KMS-11 (cell line): ENCODE measurements around the gene LDAH.

ENCODE experiments used
- H2AFZ ChIP-seq: fragments of 200-600 bp; sonication (generic); 2 replicates; pipeline ENCODE4 v1.6.1; 2016; ENCODE audit warnings: antibody characterized with exemption, mixed run types, low read depth
- H3K27ac ChIP-seq: fragments of 200-600 bp; sonication (generic); 2 replicates; pipeline ENCODE4 v1.6.1; 2016; ENCODE audit warnings: mild to moderate bottlenecking, mixed run types
- H3K27me3 ChIP-seq: fragments of 200-600 bp; sonication (generic); 2 replicates; pipeline ENCODE4 v1.6.1; 2017; ENCODE audit warnings: mild to moderate bottlenecking, low read depth, mixed run types, moderate library complexity; ENCODE audit not compliant: insufficient read depth
- H3K36me3 ChIP-seq: fragments of 200-600 bp; sonication (generic); 2 replicates; pipeline ENCODE4 v1.6.1; 2017; ENCODE audit warnings: mild to moderate bottlenecking, mixed run types; ENCODE audit not compliant: insufficient read depth
- H3K4me1 ChIP-seq: fragments of 200-600 bp; sonication (generic); 2 replicates; pipeline ENCODE4 v1.6.1; 2016; ENCODE audit warnings: mild to moderate bottlenecking, low read depth, mixed run types; ENCODE audit not compliant: poor library complexity, severe bottlenecking
- H3K4me2 ChIP-seq: fragments of 200-600 bp; sonication (generic); 2 replicates; pipeline ENCODE4 v1.7.0; 2016; ENCODE audit warnings: mild to moderate bottlenecking, mixed run types
- H3K4me3 ChIP-seq: fragments of 200-600 bp; sonication (generic); IDR thresholded peaks from 2 replicates; pipeline ENCODE4 v1.6.1; 2017; ENCODE audit warnings: low read depth, low read length, mixed read lengths; ENCODE audit not compliant: insufficient read depth
- H3K79me2 ChIP-seq: fragments of 200-600 bp; sonication (generic); 2 replicates; pipeline ENCODE4 v1.6.1; 2016; ENCODE audit warnings: low read depth, mixed run types; ENCODE audit not compliant: insufficient read depth
- H3K9ac ChIP-seq: fragments of 200-600 bp; sonication (generic); 2 replicates; pipeline ENCODE4 v1.6.1; 2016; ENCODE audit warnings: mild to moderate bottlenecking, mixed run types
- H4K20me1 ChIP-seq: fragments of 200-600 bp; sonication (generic); 2 replicates; pipeline ENCODE4 v1.6.1; 2016; ENCODE audit warnings: mild to moderate bottlenecking, mixed run types; ENCODE audit not compliant: insufficient read depth
- TF ChIP-seq, protein P1 (sequence below): fragments of 200-600 bp; sonication (generic); conservative IDR thresholded peaks from 2 replicates; pipeline ENCODE4 v1.6.1; 2017; ENCODE audit warnings: low read depth, mild to moderate bottlenecking, antibody characterized with exemption, low read length, moderate library complexity, mixed read lengths

The LDAH gene

DNA sequence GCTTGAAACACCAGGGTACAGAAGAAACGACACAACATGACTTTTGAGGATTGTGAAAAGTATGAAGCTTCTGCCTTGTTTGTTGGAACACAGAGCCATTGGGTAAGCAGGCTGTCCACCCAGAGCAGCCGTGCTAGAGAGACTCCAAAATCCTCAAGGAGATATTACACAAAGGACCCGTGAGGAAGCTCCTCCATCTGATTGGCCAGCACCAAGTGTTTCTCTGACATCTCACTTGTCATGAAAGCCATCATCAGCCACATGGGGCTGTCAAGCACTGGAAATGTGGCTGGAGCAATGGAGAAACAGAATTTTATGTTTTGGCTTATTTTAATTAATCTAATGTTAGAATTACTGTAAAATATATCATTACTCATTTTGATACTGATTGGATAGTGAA is 29.8 kb upstream of the LDAH start:
- Histone ChIP-seq H3K4me2 (no peak overlapping the region), H3K4me3 (no peak overlapping the region), H3K9ac (no peak overlapping the region), H3K27ac (no peak overlapping the region), H3K36me3 (no peaks in the 10 kb centered on the region), H3K4me1 (no peaks in the 10 kb centered on the region), H3K27me3 (no peaks in the 10 kb centered on the region), H3K79me2 (no peaks in the 10 kb centered on the region), H2AFZ (no peak overlapping the region), H4K20me1 (no peaks in the 10 kb centered on the region)
- TF ChIP-seq, protein P1, sequence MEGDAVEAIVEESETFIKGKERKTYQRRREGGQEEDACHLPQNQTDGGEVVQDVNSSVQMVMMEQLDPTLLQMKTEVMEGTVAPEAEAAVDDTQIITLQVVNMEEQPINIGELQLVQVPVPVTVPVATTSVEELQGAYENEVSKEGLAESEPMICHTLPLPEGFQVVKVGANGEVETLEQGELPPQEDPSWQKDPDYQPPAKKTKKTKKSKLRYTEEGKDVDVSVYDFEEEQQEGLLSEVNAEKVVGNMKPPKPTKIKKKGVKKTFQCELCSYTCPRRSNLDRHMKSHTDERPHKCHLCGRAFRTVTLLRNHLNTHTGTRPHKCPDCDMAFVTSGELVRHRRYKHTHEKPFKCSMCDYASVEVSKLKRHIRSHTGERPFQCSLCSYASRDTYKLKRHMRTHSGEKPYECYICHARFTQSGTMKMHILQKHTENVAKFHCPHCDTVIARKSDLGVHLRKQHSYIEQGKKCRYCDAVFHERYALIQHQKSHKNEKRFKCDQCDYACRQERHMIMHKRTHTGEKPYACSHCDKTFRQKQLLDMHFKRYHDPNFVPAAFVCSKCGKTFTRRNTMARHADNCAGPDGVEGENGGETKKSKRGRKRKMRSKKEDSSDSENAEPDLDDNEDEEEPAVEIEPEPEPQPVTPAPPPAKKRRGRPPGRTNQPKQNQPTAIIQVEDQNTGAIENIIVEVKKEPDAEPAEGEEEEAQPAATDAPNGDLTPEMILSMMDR = no peak

DNA sequence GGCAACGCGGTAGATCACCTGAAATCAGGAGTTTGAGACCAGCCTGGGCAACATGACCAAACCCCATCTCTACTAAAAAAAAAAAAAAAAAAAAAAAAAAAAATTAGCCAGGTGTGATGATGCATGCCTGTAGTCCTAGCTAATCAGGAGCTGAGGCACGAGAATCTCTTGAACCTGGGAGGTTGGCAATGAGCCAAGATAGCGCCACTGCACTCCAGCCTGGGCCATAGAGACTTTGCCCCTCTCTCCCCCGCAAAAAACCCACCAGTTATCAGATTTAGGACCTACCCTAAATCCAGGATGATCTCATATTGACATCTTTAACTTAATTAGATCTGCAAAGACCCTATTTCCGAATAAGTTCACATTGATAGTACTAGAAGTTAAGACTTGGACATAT is 29.2 kb upstream of the LDAH start:
- Histone ChIP-seq H3K4me3 (no peak overlapping the region), H2AFZ (no peak overlapping the region), H4K20me1 (no peaks in the 10 kb centered on the region), H3K36me3 (no peaks in the 10 kb centered on the region), H3K4me2 (no peak overlapping the region), H3K27ac (no peak overlapping the region), H3K4me1 (no peaks in the 10 kb centered on the region), H3K9ac (no peak overlapping the region), H3K79me2 (no peaks in the 10 kb centered on the region), H3K27me3 (no peaks in the 10 kb centered on the region)
- TF ChIP-seq, protein P1 = no peak

DNA sequence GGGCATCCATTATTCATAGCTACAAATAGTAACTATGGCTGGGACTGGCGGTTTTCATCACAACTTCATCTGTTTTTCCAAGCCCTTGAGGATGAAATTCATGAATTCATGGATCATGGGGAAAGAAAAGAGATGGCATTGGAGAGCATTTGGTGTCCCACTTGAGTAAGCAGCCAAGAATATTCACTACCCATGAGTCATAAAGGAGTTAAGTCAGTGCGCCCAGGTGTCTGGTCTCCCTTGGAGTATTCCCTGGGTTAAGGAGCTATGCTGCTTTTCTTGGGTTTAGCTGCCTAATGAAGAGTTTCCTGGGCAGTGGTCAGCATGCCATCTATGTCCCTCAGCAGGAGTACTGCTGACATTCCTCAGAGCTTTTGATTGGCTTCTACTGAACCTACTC is 21.3 kb upstream of the LDAH start:
- H4K20me1 ChIP-seq = no peaks in the 10 kb centered on the region
- no peak overlapping the region for H3K4me3 ChIP-seq
- no peaks in the 10 kb centered on the region for H3K27me3 ChIP-seq
- H2AFZ ChIP-seq = no peak overlapping the region
- no peaks in the 10 kb centered on the region for H3K79me2 ChIP-seq
- H3K4me1 ChIP-seq = no peaks in the 10 kb centered on the region
- no peak overlapping the region for H3K27ac ChIP-seq
- no peak overlapping the region for H3K4me2 ChIP-seq
- TF ChIP-seq, protein P1 = no peak
- no peak overlapping the region for H3K9ac ChIP-seq
- H3K36me3 ChIP-seq = no peaks in the 10 kb centered on the region

DNA sequence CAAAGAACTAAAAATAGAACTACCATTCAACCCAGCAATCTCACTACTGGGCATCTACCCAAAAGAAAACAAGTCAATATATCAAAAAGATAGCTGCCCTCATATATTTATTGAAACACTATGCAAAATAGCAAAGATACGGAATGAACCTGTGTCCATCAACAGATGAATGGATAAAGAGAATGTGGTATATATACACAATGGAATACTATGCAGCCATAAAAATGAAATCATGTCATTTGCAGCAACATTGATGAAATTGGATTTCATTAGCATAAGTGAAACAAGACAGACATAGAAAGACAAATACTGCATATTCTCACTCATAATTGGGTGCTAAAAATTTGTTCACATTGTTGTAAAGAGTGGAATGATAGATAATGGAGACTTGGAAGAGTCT is 16.2 kb upstream of the LDAH start:
- H3K4me1 ChIP-seq = no peaks in the 10 kb centered on the region
- H3K36me3 ChIP-seq = no peaks in the 10 kb centered on the region
- H3K9ac ChIP-seq = no peak overlapping the region
- H3K4me3 ChIP-seq = no peak overlapping the region
- H3K79me2 ChIP-seq = no peaks in the 10 kb centered on the region
- no peaks in the 10 kb centered on the region for H3K27me3 ChIP-seq
- TF ChIP-seq, protein P1 = no peak
- H3K4me2 ChIP-seq = no peak overlapping the region
- H3K27ac ChIP-seq = no peak overlapping the region
- no peak overlapping the region for H2AFZ ChIP-seq
- no peaks in the 10 kb centered on the region for H4K20me1 ChIP-seq

DNA sequence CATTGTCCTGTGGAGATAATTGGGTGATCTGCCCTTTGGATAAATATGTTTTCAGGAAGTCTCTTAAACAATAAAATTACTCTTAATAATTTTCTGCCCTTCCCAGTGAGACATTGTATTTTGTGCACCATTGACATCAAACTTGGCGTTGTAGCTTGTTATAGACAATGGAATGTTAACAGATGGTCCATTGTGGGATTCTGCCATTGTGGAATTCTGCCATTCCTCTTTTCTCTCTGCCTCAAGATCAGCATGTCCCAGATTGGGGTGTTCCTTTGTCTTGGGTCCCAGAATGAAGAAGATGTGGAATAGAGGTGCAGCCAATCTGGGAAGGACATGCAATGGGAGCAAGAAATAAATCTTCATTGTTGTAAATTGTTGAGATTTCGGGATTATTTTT is 15.1 kb upstream of the LDAH start:
- no peak overlapping the region for H3K27ac ChIP-seq
- TF ChIP-seq, protein P1 = no peak

More for the DNA sequence above, 15.1 kb upstream of the LDAH start:
- Histone ChIP-seq H3K4me1 (no peaks in the 10 kb centered on the region), H2AFZ (no peak overlapping the region), H3K4me3 (no peak overlapping the region), H3K9ac (no peak overlapping the region), H3K79me2 (no peaks in the 10 kb centered on the region), H3K27me3 (no peaks in the 10 kb centered on the region), H3K4me2 (no peak overlapping the region), H4K20me1 (no peaks in the 10 kb centered on the region), H3K36me3 (no peaks in the 10 kb centered on the region)
